ENCODE data around the gene PLPP3.

Gene PLPP3

GRCh38 chr1:56547473-56547872 is 31.9 kb downstream of the PLPP3 start:
- DNase-seq (ENCODE audit: low spot score): no peak

DNA sequence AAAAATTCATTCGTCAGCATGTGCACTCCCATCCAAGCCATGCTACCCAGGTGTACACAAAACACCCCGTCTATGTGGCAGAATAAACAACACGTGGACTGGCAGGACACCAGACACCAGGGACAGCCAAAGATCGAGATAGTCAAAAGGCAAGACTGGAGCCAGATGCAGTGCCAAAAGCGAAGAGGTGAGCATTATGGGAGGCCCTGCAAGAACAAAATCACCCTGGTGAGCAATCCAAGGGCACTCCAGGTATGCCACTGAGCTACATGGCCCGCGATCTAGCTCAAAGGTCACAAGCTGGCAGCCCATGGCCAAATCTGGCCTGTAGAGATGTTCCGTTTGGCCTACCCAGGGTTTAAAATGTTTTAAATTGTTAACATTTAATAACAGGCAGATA is 33.7 kb downstream of the PLPP3 start:
- DNase-seq (ENCODE audit: low spot score): no peak

DNA sequence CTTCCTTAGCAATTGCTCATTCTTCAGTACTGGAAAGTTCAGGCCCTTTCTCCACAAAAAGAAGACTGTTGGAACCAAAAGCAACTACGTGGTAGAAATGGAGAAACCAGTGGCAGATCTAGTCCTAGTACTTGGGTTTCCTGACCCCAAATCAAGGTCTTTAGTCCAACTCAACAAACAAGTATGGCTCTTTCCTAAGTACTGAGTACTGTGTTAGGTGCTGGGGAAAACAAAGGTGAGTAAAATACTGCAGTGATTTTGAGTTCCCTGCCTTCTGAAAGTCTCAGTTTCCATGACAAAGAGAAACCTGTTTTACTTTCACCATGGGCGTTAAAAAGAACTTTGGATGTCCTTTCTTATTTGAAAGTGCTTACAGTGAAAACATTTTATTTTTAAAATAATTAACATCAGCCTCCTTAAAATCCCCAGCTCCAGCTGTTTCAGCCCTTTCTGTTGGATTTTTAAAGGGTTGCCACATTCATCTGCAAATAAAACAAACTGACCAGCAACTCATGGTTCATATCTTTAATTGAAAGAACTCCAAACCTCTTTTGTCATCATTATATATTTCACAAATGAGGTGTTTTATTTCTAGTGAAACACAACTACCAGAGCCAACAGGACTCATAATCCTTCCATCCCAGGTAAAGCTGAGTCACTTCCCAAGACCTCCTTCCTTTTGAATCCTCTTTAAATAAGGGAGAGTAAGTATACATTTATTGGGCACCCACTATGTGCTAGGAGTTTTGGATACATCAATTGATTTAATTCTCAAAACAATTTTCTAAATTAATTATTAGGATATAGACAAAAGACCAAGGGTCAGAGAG is 35.4 kb downstream of the PLPP3 start:
- no peak for DNase-seq (ENCODE audit: low spot score)

- DNase-seq (ENCODE audit: low spot score): no peak
Observed at GRCh38 chr1:56542651-56543050, 36.7 kb downstream of the PLPP3 start.

- no peak for DNase-seq (ENCODE audit: low spot score)
Observed at GRCh38 chr1:56541408-56541807, 38.0 kb downstream of the PLPP3 start.

DNA sequence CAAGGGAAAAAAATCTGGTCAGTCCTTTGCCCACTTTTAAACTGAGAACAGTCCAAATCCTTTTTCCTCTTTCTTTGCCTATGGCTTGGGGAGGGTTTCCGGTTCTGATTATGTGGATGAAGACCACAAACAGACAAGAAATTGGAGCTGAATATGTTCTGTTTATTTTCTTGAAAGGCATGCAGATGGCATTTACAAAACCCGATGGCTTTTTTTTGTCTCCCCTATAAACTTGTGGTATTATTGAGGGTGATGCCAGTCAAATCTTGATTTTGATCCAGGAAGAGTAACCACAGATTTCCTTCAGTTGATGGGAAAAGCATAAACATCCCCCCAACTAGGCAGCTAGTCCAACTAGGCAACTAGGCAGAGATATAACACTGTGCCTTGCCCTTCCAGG is 38.9 kb downstream of the PLPP3 start:
- DNase-seq (ENCODE audit: low spot score): no peak

GRCh38 chr1:56539520-56539931 is 39.8 kb downstream of the PLPP3 start:
- DNase-seq (ENCODE audit: low spot score): no peak

DNA sequence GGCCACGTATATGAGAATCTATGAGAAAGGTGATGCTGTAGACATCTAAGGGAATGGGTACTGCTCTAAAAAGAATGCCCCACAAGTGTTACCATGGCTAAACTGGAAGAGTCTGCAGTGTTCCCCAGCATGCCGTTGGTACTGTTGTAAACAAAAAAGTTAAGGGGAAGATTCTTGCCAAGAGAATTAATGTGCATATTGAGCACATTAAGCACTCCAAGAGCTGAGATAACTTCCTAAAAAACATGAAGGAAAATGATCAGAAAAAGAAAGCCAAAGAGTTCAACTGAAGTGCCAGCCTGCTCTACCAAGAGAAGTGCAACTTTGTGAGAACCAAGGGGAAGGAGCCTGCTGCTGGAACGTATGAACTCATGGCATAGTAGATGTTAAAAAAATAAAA is 40.8 kb downstream of the PLPP3 start:
- no peak for DNase-seq (ENCODE audit: low spot score)

DNA sequence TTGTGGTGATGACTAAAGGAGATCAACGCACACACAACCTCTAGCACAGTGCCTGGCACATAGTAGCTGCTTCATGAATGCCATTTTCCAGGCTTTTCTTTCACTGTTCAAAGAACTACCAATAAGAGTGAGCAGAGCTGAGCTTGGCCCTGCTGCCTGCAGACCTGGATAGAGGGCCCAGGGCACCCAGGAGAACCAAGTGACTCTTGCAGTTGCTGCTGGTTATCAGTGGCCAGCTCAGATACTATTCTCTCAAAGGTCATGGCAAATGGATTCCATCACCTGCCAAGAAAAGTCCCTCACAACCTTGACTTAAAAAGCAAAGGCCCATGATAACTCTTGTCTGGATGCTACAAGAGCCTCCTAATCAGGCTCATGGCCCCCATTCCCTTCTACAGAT is 41.7 kb downstream of the PLPP3 start:
- DNase-seq (ENCODE audit: low spot score): no peak

DNA sequence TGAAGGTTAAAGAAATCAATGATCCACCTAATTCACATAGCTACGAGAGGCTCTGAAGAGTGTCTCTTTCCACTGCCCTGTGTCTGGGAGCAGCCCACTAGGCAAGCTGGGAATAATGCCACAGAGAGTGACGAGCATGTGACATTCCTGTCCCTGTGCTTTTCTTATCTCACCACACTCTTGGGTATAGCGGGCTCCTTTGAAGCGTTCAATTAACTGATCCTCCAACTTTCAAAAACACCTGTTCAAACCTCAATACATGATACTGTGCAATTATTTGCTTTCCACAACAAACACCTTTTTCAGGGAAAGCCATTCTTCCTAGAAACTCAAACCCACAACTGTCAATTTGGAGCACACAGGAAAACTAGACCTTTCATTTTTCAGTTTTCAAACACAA is 43.4 kb downstream of the PLPP3 start:
- peak; percentile 45 for DNase-seq (ENCODE audit: low spot score)

DNA sequence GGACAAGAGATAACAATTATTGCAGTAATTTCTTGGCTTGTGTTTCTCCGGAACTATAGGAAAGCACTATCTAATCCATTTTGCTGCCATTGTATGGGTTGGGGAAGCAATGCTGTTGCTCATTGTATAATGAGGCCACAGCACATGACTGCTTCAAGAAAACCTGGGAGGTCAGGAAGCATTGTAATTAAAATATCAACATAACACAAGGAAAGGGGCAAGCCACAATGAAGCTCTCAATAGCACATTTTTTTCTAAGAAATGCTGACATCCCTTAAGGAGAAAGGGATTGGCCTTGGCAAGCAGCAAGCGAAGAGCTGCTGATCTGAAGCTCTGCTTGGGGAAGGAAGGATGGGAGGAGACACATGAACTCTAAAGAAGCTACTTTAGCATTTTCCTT is 44.0 kb downstream of the PLPP3 start:
- DNase-seq (ENCODE audit: low spot score): no peak

DNA sequence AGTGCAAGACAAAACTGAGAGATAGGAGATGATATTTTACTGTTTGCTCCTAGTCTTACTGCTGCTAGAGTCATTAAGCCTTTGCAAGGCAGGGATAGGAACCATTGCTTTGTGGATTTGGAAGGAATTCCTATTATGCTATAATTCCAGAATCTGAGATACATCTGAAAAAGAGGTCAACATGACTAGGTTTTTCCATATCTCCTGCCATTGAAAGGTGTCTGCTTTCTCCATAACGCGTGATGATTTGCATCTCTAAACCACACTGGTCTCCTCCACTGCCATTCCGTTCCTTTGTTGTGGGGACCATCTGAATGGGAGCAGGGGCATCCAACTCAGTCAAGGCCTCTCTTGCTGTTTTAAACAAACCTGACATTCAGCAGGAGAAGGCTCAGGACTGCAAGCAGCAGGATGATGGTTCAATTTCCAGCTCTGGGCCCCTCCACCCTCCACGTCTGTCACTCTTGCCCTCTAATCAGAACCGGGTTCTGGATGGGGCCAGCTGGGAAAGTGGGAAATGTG is 45.2 kb downstream of the PLPP3 start:
- no peak for DNase-seq (ENCODE audit: low spot score)

DNA sequence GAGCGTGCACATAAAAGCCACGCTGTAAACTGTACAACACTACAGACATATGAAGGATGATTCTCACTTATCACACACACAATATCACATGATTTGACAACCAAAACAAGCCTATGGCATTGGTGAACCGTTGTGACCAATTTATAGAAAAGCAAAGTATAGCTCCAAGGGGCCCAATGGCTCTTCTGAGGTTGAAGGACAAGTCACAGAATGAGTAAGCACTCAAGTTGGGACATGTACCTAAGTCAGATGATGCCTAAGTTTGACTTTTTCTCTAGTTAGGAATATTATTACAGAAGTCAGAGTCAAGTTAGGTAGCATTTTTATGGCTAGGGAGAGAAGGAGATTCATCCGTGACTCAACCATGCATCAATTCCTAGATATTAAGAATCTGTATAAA is 45.7 kb downstream of the PLPP3 start:
- no peak for DNase-seq (ENCODE audit: low spot score)

DNA sequence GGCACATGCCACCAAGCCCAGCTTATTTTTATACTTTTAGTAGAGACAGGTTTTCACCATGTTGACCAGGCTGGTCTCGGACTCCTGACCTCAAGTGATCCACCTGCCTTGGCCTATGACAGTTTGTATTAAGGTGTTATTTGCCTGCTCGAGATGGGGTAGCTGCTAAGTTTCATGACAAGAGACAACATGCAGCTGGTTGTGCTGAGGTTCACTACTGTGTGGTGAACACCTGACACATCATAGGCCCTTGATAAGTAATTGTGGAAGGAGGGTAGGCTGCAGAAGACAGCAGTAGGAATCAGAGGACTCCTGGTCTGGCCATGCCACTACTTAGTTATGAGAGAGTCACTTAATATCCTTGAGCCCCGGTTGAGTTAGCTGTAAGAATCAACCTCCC is 46.2 kb downstream of the PLPP3 start:
- DNase-seq (ENCODE audit: low spot score): no peak

DNA sequence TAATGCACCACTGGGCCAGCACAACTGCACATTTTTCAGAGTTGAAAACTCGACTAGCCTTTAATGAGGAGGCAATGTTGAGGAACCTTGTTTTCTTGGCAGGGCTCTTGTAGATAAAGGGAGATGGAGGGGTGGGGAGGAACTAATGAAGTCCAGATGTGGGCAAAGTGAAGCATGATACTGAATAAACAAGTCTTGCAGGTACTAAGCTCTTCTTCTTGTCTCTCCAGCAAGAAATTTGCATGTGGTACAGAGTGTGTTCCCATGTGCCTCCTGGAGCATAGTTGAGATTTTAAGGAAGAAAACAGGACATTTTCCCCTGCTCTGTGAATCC is 47.0 kb downstream of the PLPP3 start:
- no peak for DNase-seq (ENCODE audit: low spot score)

DNA sequence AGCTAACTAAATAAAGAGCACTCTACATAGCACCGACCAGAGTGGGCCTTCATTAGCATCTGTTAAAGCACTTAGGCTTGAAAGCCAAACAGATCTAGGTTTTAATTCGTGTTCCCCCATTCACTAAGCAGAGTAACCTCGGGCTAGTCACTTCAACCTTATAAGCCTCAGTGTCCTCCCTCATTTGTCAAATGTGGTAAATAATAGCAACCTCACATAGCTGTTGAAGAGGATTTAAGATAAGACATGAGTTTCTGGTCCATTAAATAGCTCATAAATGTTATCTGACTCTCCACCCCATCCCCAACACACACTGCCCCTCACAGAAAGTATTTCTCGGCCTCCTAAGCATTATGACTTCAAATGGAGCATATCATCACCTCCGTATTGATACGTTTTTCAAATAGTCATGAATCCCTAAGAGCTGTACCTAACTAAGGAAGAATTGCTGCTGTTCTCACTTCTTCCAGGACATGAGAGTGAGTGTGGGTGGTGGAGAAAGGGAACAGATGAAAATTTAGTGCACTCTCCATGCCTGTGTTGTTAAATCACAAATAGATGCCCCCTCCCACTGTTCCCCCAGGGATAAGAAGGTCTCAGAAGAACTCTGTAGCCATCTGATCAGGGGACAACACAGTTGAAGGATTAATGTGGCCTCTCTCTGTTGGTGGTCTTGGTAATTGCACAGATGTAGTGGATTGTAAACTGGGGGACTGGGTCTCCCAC is 47.6 kb downstream of the PLPP3 start:
- no peak for DNase-seq (ENCODE audit: low spot score)

DNA sequence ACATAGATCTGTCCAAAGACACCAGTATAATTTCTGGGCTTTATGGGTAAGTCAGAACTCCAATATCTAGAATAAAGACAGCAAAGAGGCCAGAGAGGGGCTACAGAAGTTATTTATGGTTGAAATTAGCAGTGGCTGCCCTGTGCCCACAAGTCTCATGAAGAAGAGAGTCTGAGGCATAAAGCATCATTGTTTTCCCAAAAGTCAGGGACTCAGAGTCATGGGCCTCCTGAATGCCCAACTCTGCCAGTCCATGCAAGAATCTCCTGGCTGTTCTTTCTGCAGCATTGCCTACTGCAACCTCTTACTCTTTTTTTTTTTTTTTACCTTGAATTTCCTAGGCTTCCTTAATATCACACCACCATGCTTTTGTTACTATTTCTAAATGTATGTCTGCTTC is 49.6 kb downstream of the PLPP3 start:
- DNase-seq (ENCODE audit: low spot score): no peak

DNA sequence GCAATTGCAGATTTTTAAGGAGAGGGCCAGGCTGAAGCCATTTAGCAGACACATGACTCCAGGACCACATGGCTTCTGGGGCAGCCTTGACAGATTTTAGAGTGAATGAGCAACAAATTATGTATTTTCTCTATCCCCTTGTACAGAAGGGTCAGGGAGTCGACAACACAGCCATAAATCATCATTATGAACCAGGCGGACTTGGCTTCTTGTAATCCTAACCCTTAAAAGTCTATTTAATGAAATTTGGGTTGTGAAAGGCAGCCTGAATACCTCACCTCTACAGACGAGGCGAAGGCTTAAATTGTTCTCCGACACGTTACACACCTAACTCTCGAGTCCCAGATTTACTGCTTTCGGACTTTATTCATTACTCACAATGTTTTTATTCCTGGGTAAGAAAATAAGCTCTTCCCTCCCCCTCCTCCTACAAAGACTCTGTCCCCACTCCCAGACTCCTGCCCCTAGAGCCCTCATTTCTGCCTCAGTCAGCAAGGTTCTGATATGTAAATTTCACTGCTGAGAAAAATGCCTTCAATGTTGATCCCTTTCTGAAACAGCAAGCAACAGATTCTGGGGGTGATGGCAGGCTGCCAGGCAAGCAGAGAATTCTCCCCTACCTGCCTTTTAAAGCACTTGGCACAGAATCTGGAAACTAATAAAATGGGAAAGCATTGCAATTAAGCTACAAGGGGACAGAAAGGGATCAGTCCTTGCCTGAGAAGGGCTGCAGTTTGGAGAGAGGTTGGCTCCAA is 51.6 kb downstream of the PLPP3 start:
- no peak for DNase-seq (ENCODE audit: low spot score)

- peak; percentile 17 for DNase-seq (ENCODE audit: low spot score)
Observed at GRCh38 chr1:56526571-56527174, 52.7 kb downstream of the PLPP3 start.

- DNase-seq (ENCODE audit: low spot score): peak; percentile 60
Observed at GRCh38 chr1:56525489-56526041, 53.8 kb downstream of the PLPP3 start.

DNA sequence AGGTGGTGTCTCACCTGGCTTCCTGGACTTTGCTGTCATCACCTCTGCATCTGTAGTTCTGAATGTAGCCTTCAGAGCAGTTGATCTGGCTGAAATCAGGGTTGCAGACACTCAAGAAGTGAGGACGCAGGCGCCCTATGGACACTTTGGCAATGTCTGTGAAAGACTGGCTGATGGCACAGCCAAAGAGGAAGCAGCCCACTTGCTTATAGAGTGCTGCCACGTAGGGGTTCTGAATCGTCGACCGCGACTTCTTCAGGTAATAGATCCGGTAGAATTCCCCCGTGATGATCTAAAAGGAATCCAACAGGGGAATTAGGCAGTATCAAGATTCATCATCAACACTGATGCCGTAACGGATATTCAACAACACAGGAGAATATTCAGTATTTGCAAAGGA is 55.1 kb downstream of the PLPP3 start:
- no peak for DNase-seq (ENCODE audit: low spot score)

- DNase-seq (ENCODE audit: low spot score): no peak
Observed at GRCh38 chr1:56522680-56523079, 56.7 kb downstream of the PLPP3 start.

Data from SW480 (cell line).